Gastroesophageal sphincter (tissue), 3 donors: ENCODE results near the gene SCAF4.

Experiments
- POLR2A ChIP-seq, 2 donors: fragments of 450-650 bp; IDR thresholded peaks; one replicate each; pipeline ENCODE4 v1.6.1; 2017; ENCODE audit warnings: antibody characterized with exemption in 2 of 2, mild to moderate bottlenecking in 2 of 2, moderate library complexity in 1 of 2
- POLR2AphosphoS5 ChIP-seq: sonication (generic); formaldehyde crosslinking; IDR thresholded peaks from one replicate; pipeline ENCODE4 v1.6.1; 2017; ENCODE audit warnings: antibody characterized with exemption
- TF ChIP-seq, protein P1 (sequence below), 4 experiments: fragments of 200-600 bp in 2 of 4; fragments of 450-650 bp in 2 of 4; sonication (generic) in 1 of 4; IDR thresholded peaks; one replicate each; pipeline ENCODE4 v1.5.1; 2017 to 2019; ENCODE audit warnings: antibody characterized with exemption in 4 of 4, mild to moderate bottlenecking in 2 of 4, moderate library complexity in 2 of 4

DNA sequence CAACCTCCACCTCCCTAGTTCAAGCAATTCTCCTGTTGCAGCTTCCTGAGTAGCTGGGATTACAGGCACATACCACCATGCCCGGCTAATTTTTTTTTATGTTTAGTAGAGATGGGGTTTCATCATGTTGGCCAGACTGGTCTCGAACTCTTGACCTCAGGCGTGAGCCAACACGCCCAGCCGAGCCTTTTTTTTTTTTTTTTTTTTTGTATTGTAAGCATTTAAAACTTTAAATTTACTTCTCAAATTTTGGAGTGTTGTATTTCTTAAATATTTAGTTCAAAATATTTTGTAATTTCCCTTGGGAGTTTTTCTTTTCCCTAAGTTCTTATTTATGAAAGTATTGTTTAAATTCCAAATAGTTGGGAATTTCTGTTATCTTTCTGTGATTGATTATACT, 9.2 kb upstream of the SCAF4 start:
- TF ChIP-seq, protein P1, sequence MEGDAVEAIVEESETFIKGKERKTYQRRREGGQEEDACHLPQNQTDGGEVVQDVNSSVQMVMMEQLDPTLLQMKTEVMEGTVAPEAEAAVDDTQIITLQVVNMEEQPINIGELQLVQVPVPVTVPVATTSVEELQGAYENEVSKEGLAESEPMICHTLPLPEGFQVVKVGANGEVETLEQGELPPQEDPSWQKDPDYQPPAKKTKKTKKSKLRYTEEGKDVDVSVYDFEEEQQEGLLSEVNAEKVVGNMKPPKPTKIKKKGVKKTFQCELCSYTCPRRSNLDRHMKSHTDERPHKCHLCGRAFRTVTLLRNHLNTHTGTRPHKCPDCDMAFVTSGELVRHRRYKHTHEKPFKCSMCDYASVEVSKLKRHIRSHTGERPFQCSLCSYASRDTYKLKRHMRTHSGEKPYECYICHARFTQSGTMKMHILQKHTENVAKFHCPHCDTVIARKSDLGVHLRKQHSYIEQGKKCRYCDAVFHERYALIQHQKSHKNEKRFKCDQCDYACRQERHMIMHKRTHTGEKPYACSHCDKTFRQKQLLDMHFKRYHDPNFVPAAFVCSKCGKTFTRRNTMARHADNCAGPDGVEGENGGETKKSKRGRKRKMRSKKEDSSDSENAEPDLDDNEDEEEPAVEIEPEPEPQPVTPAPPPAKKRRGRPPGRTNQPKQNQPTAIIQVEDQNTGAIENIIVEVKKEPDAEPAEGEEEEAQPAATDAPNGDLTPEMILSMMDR (IDR thresholded peaks at IDR 0.05): no peak
- TF ChIP-seq POLR2AphosphoS5 (no peak), POLR2A (IDR thresholded peaks at IDR 0.05) (no peak)
